Common myeloid progenitor, CD34-positive (primary cell): Measurements from ENCODE around the gene UNK.

Experiments
- CTCF ChIA-PET: fragments of 350-600 bp; sonication (Branson Sonifier 250); formaldehyde crosslinking; loops from one replicate; lab custom pipeline; 2021; ENCODE audit warnings: antibody characterized with exemption; lab: Charles Lee
- POLR2A ChIA-PET: fragments of 350-600 bp; sonication (Branson Sonifier 250); formaldehyde crosslinking; loops from one replicate; lab custom pipeline; 2021; ENCODE audit warnings: antibody characterized with exemption; lab: Charles Lee
- DNase-seq, 3 donors: peaks; one replicate each; pipeline versions ENCODE4 v3.0.0 to v3.0.0-alpha.2; 2013
- H3K27ac ChIP-seq, 2 experiments: 1 replicate in 1 of 2; 2 replicates in 1 of 2; pipeline ENCODE4 v1.7.0; 2013; ENCODE audit warnings: inconsistent platforms in 2 of 2, low read length in 2 of 2, mild to moderate bottlenecking in 2 of 2, low read depth in 1 of 2, moderate library complexity in 1 of 2; ENCODE audit not compliant: severe bottlenecking in 2 of 2, insufficient read depth in 1 of 2, poor library complexity in 1 of 2
- H3K27me3 ChIP-seq, 5 experiments: replicated peaks in 2 of 5; 1 replicate in 3 of 5; 2 replicates in 2 of 5; pipeline versions ENCODE4 v1.6.1 to v1.7.0; 2013; ENCODE audit warnings: low read length in 4 of 5, mild to moderate bottlenecking in 2 of 5, moderate library complexity in 2 of 5, inconsistent platforms in 1 of 5; ENCODE audit not compliant: insufficient read depth in 5 of 5, control insufficient read depth in 4 of 5
- H3K36me3 ChIP-seq, 4 experiments: 1 replicate in 2 of 4; 2 replicates in 2 of 4; pipeline versions ENCODE4 v1.6.1 to v1.7.0; 2013; ENCODE audit warnings: low read length in 3 of 4, control low read depth in 1 of 4, mild to moderate bottlenecking in 1 of 4; ENCODE audit not compliant: control insufficient read depth in 4 of 4, insufficient read depth in 4 of 4
- H3K4me1 ChIP-seq, 4 experiments: 1 replicate in 3 of 4; 2 replicates in 1 of 4; pipeline versions ENCODE4 v1.6.1 to v1.7.1; 2013; ENCODE audit warnings: low read length in 3 of 4, mild to moderate bottlenecking in 3 of 4, control low read depth in 1 of 4, inconsistent platforms in 1 of 4, moderate library complexity in 1 of 4; ENCODE audit not compliant: control insufficient read depth in 4 of 4, insufficient read depth in 4 of 4; ENCODE audit errors: control extremely low read depth in 1 of 4
- H3K4me3 ChIP-seq, 7 experiments: 1 replicate in 4 of 7; 2 replicates in 3 of 7; pipeline versions ENCODE4 v1.5.1 to v1.7.0; 2013; ENCODE audit warnings: mild to moderate bottlenecking in 7 of 7, low read length in 6 of 7, moderate library complexity in 6 of 7, inconsistent platforms in 2 of 7, low read depth in 2 of 7, control low read depth in 1 of 7; ENCODE audit not compliant: insufficient read depth in 4 of 7, control insufficient read depth in 1 of 7; ENCODE audit errors: extremely low read depth in 1 of 7
- H3K9me3 ChIP-seq, 5 experiments: 1 replicate in 4 of 5; 2 replicates in 1 of 5; pipeline versions ENCODE4 v1.6.1 to v1.7.1; 2013; ENCODE audit warnings: low read length in 4 of 5, mild to moderate bottlenecking in 2 of 5, inconsistent platforms in 1 of 5, low read depth in 1 of 5, moderate library complexity in 1 of 5; ENCODE audit not compliant: control insufficient read depth in 4 of 5, insufficient read depth in 2 of 5; ENCODE audit errors: control extremely low read depth in 1 of 5
- WGBS: methylation state at CpG from one replicate; pipeline ENCODE4 v1.1.5; 2013; ENCODE audit not compliant: insufficient coverage; 5-methylcytosine and 5-hydroxymethylcytosine counted together

Gene UNK

GRCh38 chr17:75793460-75793859 lies 8.9 kb downstream of the UNK start:
- ChIA-PET CTCF (interaction anchor here (1.1 to 1.2 kb wide), 2 partner anchors 10 to 90 kb away, joined by 3 to 4 read pairs; no protein-coding TSS in a partner anchor), POLR2A (no interaction called here)
- Histone ChIP-seq H3K27ac (peak overlapping the region in 1 of 2 experiments; percentile 11), H3K36me3 (peaks cover 18 to 37% (median 28%) of the 10 kb centered on the region in 4 experiments), H3K4me1 (peaks cover 0 to 3% (median 0%) of the 10 kb centered on the region in 4 experiments), H3K4me3 (no peak overlapping the region), H3K9me3 (no peaks in the 10 kb centered on the region), H3K27me3 (no peaks in the 10 kb centered on the region)
- DNase-seq = no peak
- WGBS = 78% methylated on average over 1 of the region's 1 CpG

- no peaks in the 10 kb centered on the region for H3K9me3 ChIP-seq
- ChIA-PET CTCF (interaction anchor here (1.1 to 3.0 kb wide), 9 partner anchors 10 to 100 kb away, joined by 3 to 9 read pairs (median 4); partner anchors contain the start of genes GALK1, TRIM65 and UNK), POLR2A (interaction anchor here (0.9 kb wide), 1 partner anchor 16 kb away, joined by 3 read pairs; a partner anchor contains a TSS)
- H3K4me1 ChIP-seq = peaks cover 0 to 3% (median 0%) of the 10 kb centered on the region in 4 experiments
- H3K36me3 ChIP-seq = peaks cover 21 to 50% (median 35%) of the 10 kb centered on the region in 4 experiments
- H3K4me3 ChIP-seq = no peak overlapping the region
- WGBS = 100% methylated on average over 1 of the region's 8 CpGs
- no peak overlapping the region for H3K27ac ChIP-seq
- no peaks in the 10 kb centered on the region for H3K27me3 ChIP-seq
- no peak for DNase-seq
Observed at GRCh38 chr17:75795820-75796607, 11.4 kb downstream of the UNK start.

- POLR2A ChIA-PET = no interaction called here
- Histone ChIP-seq H3K4me3 (no peak overlapping the region), H3K27me3 (no peaks in the 10 kb centered on the region), H3K36me3 (peaks cover 13 to 35% (median 23%) of the 10 kb centered on the region in 4 experiments), H3K27ac (no peak overlapping the region), H3K9me3 (no peaks in the 10 kb centered on the region), H3K4me1 (peaks cover 0 to 7% (median 0%) of the 10 kb centered on the region in 4 experiments)
- WGBS = 95% methylated on average over 3 of the region's 4 CpGs
- CTCF ChIA-PET = interaction anchor here (0.9 to 2.7 kb wide), 9 partner anchors 9 to 211 kb away, joined by 3 to 14 read pairs (median 4); no protein-coding TSS in a partner anchor
- no peak for DNase-seq
Observed at GRCh38 chr17:75799402-75799801, 14.8 kb downstream of the UNK start.

GRCh38 chr17:75803883-75804282 lies 19.3 kb downstream of the UNK start:
- ChIA-PET POLR2A (interaction anchor here (1.1 kb wide), 1 partner anchor 18 kb away, joined by 3 read pairs; no protein-coding TSS in a partner anchor), CTCF (interaction anchor here (0.8 to 1.6 kb wide), 7 partner anchors 12 to 51 kb away, joined by 3 to 4 read pairs (median 4); partner anchors contain the start of gene WBP2)
- H3K4me3 ChIP-seq = no peak overlapping the region
- no peaks in the 10 kb centered on the region for H3K9me3 ChIP-seq
- 100% methylated on average over 1 of the region's 1 CpG for WGBS
- peaks cover 6 to 23% (median 9%) of the 10 kb centered on the region in 4 experiments for H3K36me3 ChIP-seq
- H3K27me3 ChIP-seq = no peaks in the 10 kb centered on the region
- H3K4me1 ChIP-seq = peaks cover 0 to 7% (median 0%) of the 10 kb centered on the region in 4 experiments
- no peak overlapping the region for H3K27ac ChIP-seq
- DNase-seq = peak in 2 of 3 donors; percentile 11 to 14

DNA sequence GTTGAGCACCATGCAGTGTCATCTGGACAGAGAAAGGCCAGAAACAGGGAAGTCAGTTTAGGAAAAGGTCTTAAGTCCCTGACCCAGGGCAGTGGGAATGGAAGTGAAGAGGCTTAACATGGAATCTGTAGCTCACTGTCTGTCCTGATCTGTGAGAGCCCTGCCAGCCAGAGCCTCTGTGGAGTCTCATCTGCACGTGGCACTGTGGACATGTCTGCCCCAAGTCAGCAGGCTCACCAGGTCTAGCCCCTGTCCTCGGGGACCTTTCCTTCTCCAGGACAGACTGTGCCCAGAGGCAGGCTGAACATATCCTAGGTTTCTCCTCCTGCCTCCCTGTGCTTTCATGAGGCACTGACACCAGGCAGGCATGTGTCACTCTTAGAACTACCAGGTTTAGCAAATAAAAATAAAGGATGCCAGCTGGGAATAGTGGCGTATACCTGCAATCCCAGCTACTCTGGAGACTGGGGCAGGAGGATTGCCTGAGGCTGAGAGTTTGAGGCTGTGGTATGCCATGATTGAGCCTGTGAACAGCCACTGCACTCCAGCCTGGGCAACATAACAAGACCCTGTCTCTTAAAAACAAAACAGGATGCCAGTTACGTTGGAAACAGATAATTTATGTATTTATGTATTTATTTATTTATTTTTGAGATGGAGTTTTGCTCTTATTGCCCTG lies 22.4 kb downstream of the UNK start:
- CTCF ChIA-PET = interaction anchor here (0.7 to 1.6 kb wide), 7 partner anchors 7 to 53 kb away, joined by 3 to 4 read pairs (median 4); partner anchors contain the start of gene GALK1
- 97% methylated on average over 3 of the region's 4 CpGs for WGBS
- DNase-seq = no peak
- POLR2A ChIA-PET = interaction anchor here (0.9 kb wide), 1 partner anchor 27 kb away, joined by 3 read pairs; no protein-coding TSS in a partner anchor
- Histone ChIP-seq H3K27ac (no peak overlapping the region), H3K4me1 (peaks cover 0 to 7% (median 0%) of the 10 kb centered on the region in 4 experiments), H3K36me3 (peaks cover 2 to 34% (median 23%) of the 10 kb centered on the region in 4 experiments), H3K4me3 (no peak overlapping the region), H3K27me3 (no peaks in the 10 kb centered on the region), H3K9me3 (no peaks in the 10 kb centered on the region)

DNA sequence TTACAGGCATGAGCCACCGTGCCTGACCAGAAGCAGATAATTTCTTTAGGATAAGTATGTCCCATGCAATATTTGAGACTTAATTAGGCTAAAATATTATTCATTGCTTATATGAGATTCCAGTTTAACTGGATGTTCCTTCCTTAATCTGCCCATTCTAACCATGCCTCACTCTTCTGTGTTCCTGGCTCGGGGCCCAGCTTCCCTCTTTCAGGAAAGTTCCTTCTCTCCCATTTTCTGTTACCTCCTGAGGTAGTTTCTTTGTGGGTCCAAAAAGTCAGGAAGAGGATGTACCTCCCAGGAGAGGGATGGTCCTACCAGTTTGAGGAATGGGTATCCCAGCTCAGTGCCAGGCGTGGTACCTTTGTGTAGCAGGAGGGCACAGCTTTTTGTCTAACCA lies 23.3 kb downstream of the UNK start:
- CTCF ChIA-PET = interaction anchor here (0.9 to 1.6 kb wide), 4 partner anchors 8 to 54 kb away, joined by 3 to 4 read pairs (median 4); no protein-coding TSS in a partner anchor
- POLR2A ChIA-PET = no interaction called here
- Histone ChIP-seq H3K4me1 (peaks cover 0 to 7% (median 0%) of the 10 kb centered on the region in 4 experiments), H3K36me3 (peaks cover 5 to 38% (median 32%) of the 10 kb centered on the region in 4 experiments), H3K27ac (no peak overlapping the region), H3K9me3 (no peaks in the 10 kb centered on the region), H3K4me3 (no peak overlapping the region), H3K27me3 (no peaks in the 10 kb centered on the region)
- DNase-seq = no peak
- WGBS = 92% methylated on average over 2 of the region's 3 CpGs
